ENCODE measurements around the gene CATSPER2. TPM values are rescaled to one million over a fixed set of nuclear protein-coding genes. Genes with fewer than 3 reads are reported as not detected.
"Not testable (repeated sequence)": the region's sequence is repeated elsewhere in the genome, so short reads cannot be mapped to it uniquely, and the experiment has no call there.

The CATSPER2 gene
- total RNA-seq (2014; rRNA removed; shearing (Covaris generic)), result 0.41 and 0.94 TPM in 2 replicates

- DNase-seq, result peak; percentile 44
- no peaks in the 10 kb centered on the region for H3K36me3 ChIP-seq (replicated peaks; ENCODE audit: control insufficient read depth, insufficient read depth, low read length)
- no peaks in the 10 kb centered on the region for H3K27me3 ChIP-seq (ENCODE audit: control insufficient read depth, insufficient read depth, low read length)
- no peak within 1 kb of the TSS for H3K4me3 ChIP-seq (ENCODE audit: insufficient read depth, low read depth, low read length)
Observed at GRCh38 chr15:43648649-43649429, at the start of gene CATSPER2. Gene CATSPER2, minus strand, starts transcription at chr15:43648844. Its CDS starts 783 bp downstream, at chr15:43648061.

- not testable (repeated sequence) for H3K27me3 ChIP-seq (ENCODE audit: control insufficient read depth, insufficient read depth, low read length); H3K4me3 ChIP-seq (ENCODE audit: insufficient read depth, low read depth, low read length); H3K36me3 ChIP-seq (replicated peaks; ENCODE audit: control insufficient read depth, insufficient read depth, low read length); DNase-seq
Observed at GRCh38 chr15:43693148-43694022, 44.7 kb upstream of the CATSPER2 start, which contains the start of gene CKMT1A. Gene CKMT1A, plus strand, starts transcription at chr15:43693859. Its CDS starts 192 bp downstream, at chr15:43694051.

- not testable (repeated sequence) for H3K4me3 ChIP-seq (ENCODE audit: insufficient read depth, low read depth, low read length); DNase-seq; H3K27me3 ChIP-seq (ENCODE audit: control insufficient read depth, insufficient read depth, low read length); H3K36me3 ChIP-seq (replicated peaks; ENCODE audit: control insufficient read depth, insufficient read depth, low read length)
Observed at GRCh38 chr15:43692679-43693078, 44.0 kb upstream of the CATSPER2 start.

GRCh38 chr15:43689604-43690301 lies 41.1 kb upstream of the CATSPER2 start:
- not testable (repeated sequence) for H3K36me3 ChIP-seq (replicated peaks; ENCODE audit: control insufficient read depth, insufficient read depth, low read length); H3K27me3 ChIP-seq (ENCODE audit: control insufficient read depth, insufficient read depth, low read length); H3K4me3 ChIP-seq (ENCODE audit: insufficient read depth, low read depth, low read length); DNase-seq

GRCh38 chr15:43674175-43674574 lies 25.5 kb upstream of the CATSPER2 start:
- H3K27me3 ChIP-seq (ENCODE audit: control insufficient read depth, insufficient read depth, low read length); H3K36me3 ChIP-seq (replicated peaks; ENCODE audit: control insufficient read depth, insufficient read depth, low read length); DNase-seq; H3K4me3 ChIP-seq (ENCODE audit: insufficient read depth, low read depth, low read length): not testable (repeated sequence)

- H3K27me3 ChIP-seq (ENCODE audit: control insufficient read depth, insufficient read depth, low read length); H3K4me3 ChIP-seq (ENCODE audit: insufficient read depth, low read depth, low read length); DNase-seq; H3K36me3 ChIP-seq (replicated peaks; ENCODE audit: control insufficient read depth, insufficient read depth, low read length): not testable (repeated sequence)
Observed at GRCh38 chr15:43666177-43666576, 17.5 kb upstream of the CATSPER2 start.

- not testable (repeated sequence) for H3K36me3 ChIP-seq (replicated peaks; ENCODE audit: control insufficient read depth, insufficient read depth, low read length); H3K4me3 ChIP-seq (ENCODE audit: insufficient read depth, low read depth, low read length); DNase-seq; H3K27me3 ChIP-seq (ENCODE audit: control insufficient read depth, insufficient read depth, low read length)
Observed at GRCh38 chr15:43663333-43663732, 14.7 kb upstream of the CATSPER2 start.

GRCh38 chr15:43662293-43662692 lies 13.6 kb upstream of the CATSPER2 start:
- not testable (repeated sequence) for H3K27me3 ChIP-seq (ENCODE audit: control insufficient read depth, insufficient read depth, low read length); H3K4me3 ChIP-seq (ENCODE audit: insufficient read depth, low read depth, low read length); DNase-seq; H3K36me3 ChIP-seq (replicated peaks; ENCODE audit: control insufficient read depth, insufficient read depth, low read length)

- not testable (repeated sequence) for H3K4me3 ChIP-seq (ENCODE audit: insufficient read depth, low read depth, low read length); H3K36me3 ChIP-seq (replicated peaks; ENCODE audit: control insufficient read depth, insufficient read depth, low read length); DNase-seq; H3K27me3 ChIP-seq (ENCODE audit: control insufficient read depth, insufficient read depth, low read length)
Observed at GRCh38 chr15:43659727-43660126, 11.1 kb upstream of the CATSPER2 start.

GRCh38 chr15:43649430-43649926 lies 834 bp upstream of the CATSPER2 start:
- not testable (repeated sequence) for H3K36me3 ChIP-seq (replicated peaks; ENCODE audit: control insufficient read depth, insufficient read depth, low read length); H3K4me3 ChIP-seq (ENCODE audit: insufficient read depth, low read depth, low read length); H3K27me3 ChIP-seq (ENCODE audit: control insufficient read depth, insufficient read depth, low read length); DNase-seq

- not testable (repeated sequence) for DNase-seq; H3K36me3 ChIP-seq (replicated peaks; ENCODE audit: control insufficient read depth, insufficient read depth, low read length); H3K27me3 ChIP-seq (ENCODE audit: control insufficient read depth, insufficient read depth, low read length); H3K4me3 ChIP-seq (ENCODE audit: insufficient read depth, low read depth, low read length)
Observed at GRCh38 chr15:43638464-43639204, 10.0 kb downstream of the CATSPER2 start.

- H3K36me3 ChIP-seq (replicated peaks; ENCODE audit: control insufficient read depth, insufficient read depth, low read length); H3K27me3 ChIP-seq (ENCODE audit: control insufficient read depth, insufficient read depth, low read length); H3K4me3 ChIP-seq (ENCODE audit: insufficient read depth, low read depth, low read length); DNase-seq: not testable (repeated sequence)
Observed at GRCh38 chr15:43626937-43627336, 21.7 kb downstream of the CATSPER2 start.

GRCh38 chr15:43625106-43625505 lies 23.5 kb downstream of the CATSPER2 start:
- no peak overlapping the region for H3K4me3 ChIP-seq (ENCODE audit: insufficient read depth, low read depth, low read length)
- H3K27me3 ChIP-seq (ENCODE audit: control insufficient read depth, insufficient read depth, low read length), result no peaks in the 10 kb centered on the region
- DNase-seq, result no peak
- H3K36me3 ChIP-seq (replicated peaks; ENCODE audit: control insufficient read depth, insufficient read depth, low read length), result no peaks in the 10 kb centered on the region

Data from H7 (cell line).